ENCODE data around the gene MSRB2.

The MSRB2 gene

GRCh38 chr10:23055424-23056185, 39.8 kb upstream of the MSRB2 start:
- POLR2A ChIA-PET, result no interaction called here
- H3K9me3 ChIP-seq (ENCODE audit: control extremely low read depth in 1 of 5, control insufficient read depth in 4 of 5, insufficient read depth in 2 of 5, low read depth in 1 of 5, low read length in 4 of 5), result peaks cover 0 to 12% (median 0%) of the 10 kb centered on the region in 5 experiments
- no peak overlapping the region for H3K27ac ChIP-seq (ENCODE audit: insufficient read depth in 1 of 2, low read depth in 1 of 2, low read length in 2 of 2, poor library complexity in 1 of 2, severe bottlenecking in 2 of 2)
- peak in 2 of 3 donors; percentile 4 to 10 for DNase-seq
- CTCF ChIA-PET, result no interaction called here
- H3K36me3 ChIP-seq (ENCODE audit: control insufficient read depth in 4 of 4, insufficient read depth in 4 of 4, low read length in 3 of 4), result no peaks in the 10 kb centered on the region
- no peak overlapping the region for H3K4me3 ChIP-seq (ENCODE audit: control insufficient read depth in 1 of 7, extremely low read depth in 1 of 7, insufficient read depth in 4 of 7, low read depth in 2 of 7, low read length in 6 of 7)
- WGBS (ENCODE audit: insufficient coverage), result 83% methylated on average over 5 of the region's 7 CpGs
- H3K4me1 ChIP-seq (ENCODE audit: control extremely low read depth in 1 of 4, control insufficient read depth in 4 of 4, insufficient read depth in 4 of 4, low read length in 3 of 4), result no peaks in the 10 kb centered on the region
- H3K27me3 ChIP-seq (replicated peaks in 2 of 5; ENCODE audit: control insufficient read depth in 4 of 5, insufficient read depth in 5 of 5, low read length in 4 of 5), result no peaks in the 10 kb centered on the region

GRCh38 chr10:23056186-23056579, 39.2 kb upstream of the MSRB2 start:
- Histone ChIP-seq H3K27me3 (replicated peaks in 2 of 5; ENCODE audit: control insufficient read depth in 4 of 5, insufficient read depth in 5 of 5, low read length in 4 of 5) (no peaks in the 10 kb centered on the region), H3K9me3 (ENCODE audit: control extremely low read depth in 1 of 5, control insufficient read depth in 4 of 5, insufficient read depth in 2 of 5, low read depth in 1 of 5, low read length in 4 of 5) (peaks cover 0 to 12% (median 0%) of the 10 kb centered on the region in 5 experiments), H3K36me3 (ENCODE audit: control insufficient read depth in 4 of 4, insufficient read depth in 4 of 4, low read length in 3 of 4) (no peaks in the 10 kb centered on the region), H3K4me1 (ENCODE audit: control extremely low read depth in 1 of 4, control insufficient read depth in 4 of 4, insufficient read depth in 4 of 4, low read length in 3 of 4) (no peaks in the 10 kb centered on the region), H3K4me3 (ENCODE audit: control insufficient read depth in 1 of 7, extremely low read depth in 1 of 7, insufficient read depth in 4 of 7, low read depth in 2 of 7, low read length in 6 of 7) (no peak overlapping the region), H3K27ac (ENCODE audit: insufficient read depth in 1 of 2, low read depth in 1 of 2, low read length in 2 of 2, poor library complexity in 1 of 2, severe bottlenecking in 2 of 2) (no peak overlapping the region)
- no peak for DNase-seq
- CTCF ChIA-PET, result no interaction called here
- WGBS (ENCODE audit: insufficient coverage), result no CpG with 5 or more reads among the region's 3 CpGs
- POLR2A ChIA-PET, result no interaction called here

- 100% methylated on average over 2 of the region's 3 CpGs for WGBS (ENCODE audit: insufficient coverage)
- POLR2A ChIA-PET, result no interaction called here
- CTCF ChIA-PET, result no interaction called here
These were observed 37.0 kb upstream of the MSRB2 start for GRCh38 chr10:23058366-23058765.

GRCh38 chr10:23060918-23061317, 34.5 kb upstream of the MSRB2 start:
- 89% methylated on average over 2 of the region's 2 CpGs for WGBS (ENCODE audit: insufficient coverage)

More at GRCh38 chr10:23058366-23058765, 37.0 kb upstream of the MSRB2 start:
- DNase-seq, result no peak
- Histone ChIP-seq H3K9me3 (ENCODE audit: control extremely low read depth in 1 of 5, control insufficient read depth in 4 of 5, insufficient read depth in 2 of 5, low read depth in 1 of 5, low read length in 4 of 5) (peaks cover 0 to 12% (median 0%) of the 10 kb centered on the region in 5 experiments), H3K27ac (ENCODE audit: insufficient read depth in 1 of 2, low read depth in 1 of 2, low read length in 2 of 2, poor library complexity in 1 of 2, severe bottlenecking in 2 of 2) (no peak overlapping the region), H3K4me3 (ENCODE audit: control insufficient read depth in 1 of 7, extremely low read depth in 1 of 7, insufficient read depth in 4 of 7, low read depth in 2 of 7, low read length in 6 of 7) (no peak overlapping the region), H3K27me3 (replicated peaks in 2 of 5; ENCODE audit: control insufficient read depth in 4 of 5, insufficient read depth in 5 of 5, low read length in 4 of 5) (no peaks in the 10 kb centered on the region), H3K36me3 (ENCODE audit: control insufficient read depth in 4 of 4, insufficient read depth in 4 of 4, low read length in 3 of 4) (no peaks in the 10 kb centered on the region), H3K4me1 (ENCODE audit: control extremely low read depth in 1 of 4, control insufficient read depth in 4 of 4, insufficient read depth in 4 of 4, low read length in 3 of 4) (no peaks in the 10 kb centered on the region)

GRCh38 chr10:23063045-23063972, 32.1 kb upstream of the MSRB2 start:
- WGBS (ENCODE audit: insufficient coverage), result 93% methylated on average over 14 of the region's 20 CpGs
- H3K27me3 ChIP-seq (replicated peaks in 2 of 5; ENCODE audit: control insufficient read depth in 4 of 5, insufficient read depth in 5 of 5, low read length in 4 of 5), result no peaks in the 10 kb centered on the region
- H3K4me3 ChIP-seq (ENCODE audit: control insufficient read depth in 1 of 7, extremely low read depth in 1 of 7, insufficient read depth in 4 of 7, low read depth in 2 of 7, low read length in 6 of 7), result no peak overlapping the region
- ChIA-PET CTCF (no interaction called here), POLR2A (no interaction called here)
- no peaks in the 10 kb centered on the region for H3K36me3 ChIP-seq (ENCODE audit: control insufficient read depth in 4 of 4, insufficient read depth in 4 of 4, low read length in 3 of 4)
- peaks cover 0 to 12% (median 0%) of the 10 kb centered on the region in 5 experiments for H3K9me3 ChIP-seq (ENCODE audit: control extremely low read depth in 1 of 5, control insufficient read depth in 4 of 5, insufficient read depth in 2 of 5, low read depth in 1 of 5, low read length in 4 of 5)
- H3K4me1 ChIP-seq (ENCODE audit: control extremely low read depth in 1 of 4, control insufficient read depth in 4 of 4, insufficient read depth in 4 of 4, low read length in 3 of 4), result no peaks in the 10 kb centered on the region
- no peak for DNase-seq
- no peak overlapping the region for H3K27ac ChIP-seq (ENCODE audit: insufficient read depth in 1 of 2, low read depth in 1 of 2, low read length in 2 of 2, poor library complexity in 1 of 2, severe bottlenecking in 2 of 2)

More at GRCh38 chr10:23060918-23061317, 34.5 kb upstream of the MSRB2 start:
- ChIA-PET CTCF (interaction anchor here (1.0 kb wide), 1 partner anchor 57 kb away, joined by 3 read pairs; no protein-coding TSS in a partner anchor), POLR2A (no interaction called here)
- peaks cover 0 to 12% (median 0%) of the 10 kb centered on the region in 5 experiments for H3K9me3 ChIP-seq (ENCODE audit: control extremely low read depth in 1 of 5, control insufficient read depth in 4 of 5, insufficient read depth in 2 of 5, low read depth in 1 of 5, low read length in 4 of 5)
- H3K4me1 ChIP-seq (ENCODE audit: control extremely low read depth in 1 of 4, control insufficient read depth in 4 of 4, insufficient read depth in 4 of 4, low read length in 3 of 4), result no peaks in the 10 kb centered on the region
- no peak for DNase-seq
- H3K27ac ChIP-seq (ENCODE audit: insufficient read depth in 1 of 2, low read depth in 1 of 2, low read length in 2 of 2, poor library complexity in 1 of 2, severe bottlenecking in 2 of 2), result no peak overlapping the region
- no peak overlapping the region for H3K4me3 ChIP-seq (ENCODE audit: control insufficient read depth in 1 of 7, extremely low read depth in 1 of 7, insufficient read depth in 4 of 7, low read depth in 2 of 7, low read length in 6 of 7)
- H3K27me3 ChIP-seq (replicated peaks in 2 of 5; ENCODE audit: control insufficient read depth in 4 of 5, insufficient read depth in 5 of 5, low read length in 4 of 5), result no peaks in the 10 kb centered on the region
- no peaks in the 10 kb centered on the region for H3K36me3 ChIP-seq (ENCODE audit: control insufficient read depth in 4 of 4, insufficient read depth in 4 of 4, low read length in 3 of 4)

- peaks cover 0 to 7% (median 0%) of the 10 kb centered on the region in 5 experiments for H3K9me3 ChIP-seq (ENCODE audit: control extremely low read depth in 1 of 5, control insufficient read depth in 4 of 5, insufficient read depth in 2 of 5, low read depth in 1 of 5, low read length in 4 of 5)
- H3K4me3 ChIP-seq (ENCODE audit: control insufficient read depth in 1 of 7, extremely low read depth in 1 of 7, insufficient read depth in 4 of 7, low read depth in 2 of 7, low read length in 6 of 7), result no peak overlapping the region
- no peak overlapping the region for H3K27ac ChIP-seq (ENCODE audit: insufficient read depth in 1 of 2, low read depth in 1 of 2, low read length in 2 of 2, poor library complexity in 1 of 2, severe bottlenecking in 2 of 2)
- ChIA-PET POLR2A (no interaction called here), CTCF (no interaction called here)
- H3K27me3 ChIP-seq (replicated peaks in 2 of 5; ENCODE audit: control insufficient read depth in 4 of 5, insufficient read depth in 5 of 5, low read length in 4 of 5), result no peaks in the 10 kb centered on the region
- H3K36me3 ChIP-seq (ENCODE audit: control insufficient read depth in 4 of 4, insufficient read depth in 4 of 4, low read length in 3 of 4), result no peaks in the 10 kb centered on the region
- H3K4me1 ChIP-seq (ENCODE audit: control extremely low read depth in 1 of 4, control insufficient read depth in 4 of 4, insufficient read depth in 4 of 4, low read length in 3 of 4), result no peaks in the 10 kb centered on the region
- DNase-seq, result no peak
- WGBS (ENCODE audit: insufficient coverage), result 98% methylated on average over 11 of the region's 20 CpGs
These were observed 31.2 kb upstream of the MSRB2 start for GRCh38 chr10:23063973-23064812.

Measured in common myeloid progenitor, CD34-positive (primary cell).